Activated T-helper 2 cell treated with anti-CD3 and anti-CD28 coated beads, Interferon-gamma antibody, Interleukin-2, Interleukin-4, amounts not matched to agents 10 μg/mL and 5 μg/mL and 100 μg/mL, durations not matched to agents 14 hours and 24 hours and 36 hours (primary cell): ENCODE measurements around the gene VWA3A. TPM values are rescaled to one million over a fixed set of nuclear protein-coding genes. Genes with fewer than 3 reads are reported as not detected.

Experiments
- DNase-seq: peaks from one replicate; pipeline ENCODE4 v3.0.0; 2021; ENCODE audit warnings: low spot score
- H3K27ac Mint-ChIP-seq: one replicate; pipeline ENCODE4 v1.8.0; 2021; ENCODE audit warnings: mixed read lengths
- H3K27me3 Mint-ChIP-seq: one replicate; pipeline ENCODE4 v1.8.0; 2021; ENCODE audit warnings: low read depth, mixed read lengths
- H3K36me3 Mint-ChIP-seq: one replicate; pipeline ENCODE4 v1.8.0; 2021; ENCODE audit warnings: low read depth, mixed read lengths
- H3K4me1 Mint-ChIP-seq: one replicate; pipeline ENCODE4 v1.8.0; 2021; ENCODE audit warnings: low read depth, mixed read lengths
- H3K4me3 Mint-ChIP-seq: one replicate; pipeline ENCODE4 v1.8.0; 2021; ENCODE audit warnings: low read depth, mild to moderate bottlenecking, moderate library complexity, mixed read lengths
- H3K9me3 Mint-ChIP-seq: one replicate; pipeline ENCODE4 v1.8.0; 2021; ENCODE audit warnings: mixed read lengths
- intact Hi-C: fragments of 100-400 bp; cut with micrococcal nuclease; formaldehyde crosslinking; loops from one replicate; pipeline ENCODE4 v1.15.1; 2023
- total RNA-seq: library from RNA; stranded (reverse); gene quantifications from 2 replicates; pipeline ENCODE4 v1.2.3, GENCODE V29; 2022

VWA3A gene
- total RNA-seq, 1 donor from 2014 or later: 0.07 TPM

DNA sequence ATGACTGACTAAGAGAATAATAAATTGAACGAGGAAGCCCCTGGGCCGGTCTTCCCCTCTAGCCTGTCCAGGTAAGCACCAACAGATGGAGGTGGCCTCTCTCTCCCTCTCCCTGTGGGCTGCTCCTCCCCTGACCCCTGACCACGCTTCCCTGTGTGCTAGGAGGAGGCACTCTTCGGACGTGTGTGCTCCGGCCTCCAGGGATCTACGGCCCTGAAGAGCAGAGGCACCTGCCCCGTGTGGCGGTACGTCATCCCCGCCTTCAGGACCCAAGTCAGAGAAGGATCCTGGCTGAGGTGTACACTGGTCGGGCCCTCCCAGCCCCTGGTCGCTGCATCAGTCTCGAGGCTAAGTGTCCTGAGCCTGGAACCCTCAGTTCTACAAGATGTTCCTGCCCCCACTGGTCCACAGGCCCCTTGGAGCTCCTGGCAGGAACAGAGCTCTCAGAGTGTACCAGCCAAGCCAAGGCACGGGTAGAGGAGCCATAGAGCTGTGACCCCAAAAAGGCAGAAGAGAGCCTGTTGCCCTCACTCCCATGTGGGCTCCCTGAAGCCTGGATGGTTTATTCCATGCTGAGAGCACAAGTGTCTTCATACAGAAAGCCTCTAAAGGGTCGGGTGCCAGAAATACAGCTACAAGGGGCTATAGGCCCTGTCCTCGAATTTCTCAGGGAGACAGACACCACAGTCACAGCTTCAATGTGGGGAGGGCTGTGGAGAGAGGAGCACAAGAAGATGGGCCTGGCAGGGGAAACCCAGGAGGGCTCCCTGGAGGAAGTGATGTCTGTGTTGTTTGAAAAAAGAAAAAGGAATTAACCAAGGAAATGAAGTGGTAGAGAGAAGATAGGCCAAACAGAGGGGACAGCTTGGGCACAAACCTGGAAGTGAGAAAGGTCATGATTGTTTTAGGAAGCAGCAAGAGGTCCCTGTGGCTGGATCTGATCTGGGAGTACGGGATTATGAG, 85.9 kb downstream of the VWA3A start:
- Mint-ChIP-seq H3K9me3 (no peaks in the 10 kb centered on the region), H3K4me1 (no peaks in the 10 kb centered on the region), H3K27me3 (peaks cover 2% of the 10 kb centered on the region), H3K27ac (no peak overlapping the region), H3K36me3 (no peaks in the 10 kb centered on the region), H3K4me3 (no peak overlapping the region)
- no peak for DNase-seq
- intact Hi-C loops: no loop called here

DNA sequence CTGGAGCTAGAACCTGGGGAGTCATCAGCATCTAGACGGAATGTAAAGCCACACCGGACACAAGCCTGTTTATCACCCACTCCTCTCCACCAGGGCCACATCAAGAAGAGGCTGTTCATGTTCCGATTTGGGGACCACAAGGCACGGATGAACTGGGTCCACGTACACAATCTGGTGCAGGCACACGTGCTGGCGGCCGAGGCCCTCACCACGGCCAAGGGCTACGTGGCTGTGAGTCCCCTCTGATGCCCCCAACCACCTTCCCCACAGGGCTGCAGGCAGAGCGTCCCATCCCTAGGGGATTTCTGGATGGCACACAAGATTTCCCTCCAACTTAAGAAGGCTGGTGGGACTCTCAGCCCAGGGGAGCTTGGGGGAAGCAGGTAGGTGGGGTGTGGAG, 89.1 kb downstream of the VWA3A start:
- peaks cover 2% of the 10 kb centered on the region for H3K27me3 Mint-ChIP-seq
- H3K4me3 Mint-ChIP-seq: no peak overlapping the region
- no peaks in the 10 kb centered on the region for H3K4me1 Mint-ChIP-seq
- H3K9me3 Mint-ChIP-seq: no peaks in the 10 kb centered on the region
- DNase-seq: no peak
- intact Hi-C loops: loop anchor here (10.0 kb wide), 3 partner anchors 57 to 357 kb away; partner anchors contain the start of gene VWA3A
- no peaks in the 10 kb centered on the region for H3K36me3 Mint-ChIP-seq
- H3K27ac Mint-ChIP-seq: no peak overlapping the region

DNA sequence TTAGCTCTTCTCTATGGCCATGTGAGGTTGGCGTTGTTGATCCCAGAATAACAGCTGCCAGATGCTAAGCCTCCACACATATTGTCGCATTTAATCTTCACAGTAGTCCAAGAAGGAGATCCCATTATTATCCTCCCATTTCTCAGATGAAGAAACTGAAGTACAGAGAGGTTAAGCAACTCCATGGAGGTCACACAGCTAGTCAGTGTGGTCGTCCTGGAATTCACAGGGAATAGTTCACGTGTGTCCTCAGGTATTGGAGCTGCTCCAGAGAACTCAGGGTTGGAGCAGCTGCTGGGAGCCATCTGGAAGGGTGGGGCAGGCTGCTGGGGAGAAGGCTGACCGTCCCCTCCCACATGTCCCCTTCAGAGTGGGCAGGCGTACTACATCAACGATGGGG, 89.5 kb downstream of the VWA3A start:
- H3K27me3 Mint-ChIP-seq: peaks cover 2% of the 10 kb centered on the region
- no peaks in the 10 kb centered on the region for H3K4me1 Mint-ChIP-seq
- no peaks in the 10 kb centered on the region for H3K36me3 Mint-ChIP-seq
- intact Hi-C loops: loop anchor here (10.0 kb wide), 3 partner anchors 57 to 357 kb away; partner anchors contain the start of gene VWA3A
- H3K9me3 Mint-ChIP-seq: no peaks in the 10 kb centered on the region
- H3K4me3 Mint-ChIP-seq: no peak overlapping the region
- DNase-seq: no peak
- H3K27ac Mint-ChIP-seq: no peak overlapping the region

DNA sequence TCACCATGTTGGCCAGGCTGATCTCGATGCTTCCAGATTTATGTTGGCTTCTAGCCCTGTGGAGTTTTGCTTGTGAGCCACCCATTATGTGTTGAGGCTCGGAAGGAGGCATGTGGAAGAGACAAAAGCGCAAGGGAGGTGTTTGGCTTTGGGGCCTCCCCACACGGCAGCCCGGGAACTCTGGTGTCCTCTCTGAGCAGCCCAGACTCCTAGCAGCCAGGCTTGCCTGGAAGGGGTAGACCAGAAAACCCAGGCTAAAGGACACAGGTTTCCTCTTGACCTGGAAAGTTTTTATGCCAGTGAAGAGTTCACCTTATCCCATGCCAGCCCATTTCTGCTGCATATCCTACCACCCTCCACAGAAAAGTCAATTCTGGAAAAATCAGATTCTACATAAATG, 91.0 kb downstream of the VWA3A start:
- H3K9me3 Mint-ChIP-seq: no peaks in the 10 kb centered on the region
- peaks cover 2% of the 10 kb centered on the region for H3K27me3 Mint-ChIP-seq
- H3K4me3 Mint-ChIP-seq: no peak overlapping the region
- no peak for DNase-seq
- intact Hi-C loops: loop anchor here (10.0 kb wide), 3 partner anchors 59 to 359 kb away; partner anchors contain the start of gene VWA3A
- H3K27ac Mint-ChIP-seq: no peak overlapping the region
- peaks cover 2% of the 10 kb centered on the region for H3K4me1 Mint-ChIP-seq
- no peaks in the 10 kb centered on the region for H3K36me3 Mint-ChIP-seq

DNA sequence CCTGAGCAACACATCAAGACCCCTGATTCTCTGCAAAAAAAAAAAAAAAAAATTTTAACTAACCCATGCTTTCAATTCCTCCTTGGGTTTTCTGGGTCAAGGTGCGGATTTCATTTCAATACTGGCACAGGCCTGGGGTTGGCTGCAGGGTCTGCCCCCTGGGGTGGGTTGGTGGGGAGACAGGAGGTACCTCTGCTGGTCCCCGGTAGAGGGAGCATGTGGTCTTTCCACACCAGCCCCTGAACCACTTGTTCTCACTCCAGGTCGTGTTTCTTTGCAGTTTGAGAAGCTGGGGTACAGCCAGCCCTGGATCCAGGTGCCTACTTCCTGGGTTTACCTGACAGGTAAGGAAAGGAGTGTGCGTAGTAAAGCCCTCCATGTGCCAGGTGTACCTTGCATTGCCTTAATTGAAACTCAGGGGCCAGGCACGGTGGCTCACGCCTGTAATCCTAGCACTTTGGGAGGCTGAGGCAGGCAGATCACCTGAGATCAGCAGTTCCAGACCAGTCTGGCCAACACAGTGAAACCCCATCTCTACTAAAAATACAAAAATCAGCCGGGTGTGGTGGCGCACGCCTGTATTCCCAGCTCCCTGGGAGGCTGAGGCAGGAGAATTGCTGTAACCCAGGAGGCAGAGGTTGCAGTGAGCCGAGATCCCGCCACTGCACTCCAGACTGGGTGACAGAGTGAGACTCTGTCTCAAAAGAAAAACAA, 91.7 kb downstream of the VWA3A start:
- peaks cover 9% of the 10 kb centered on the region for H3K4me1 Mint-ChIP-seq
- no peak overlapping the region for H3K27ac Mint-ChIP-seq
- H3K9me3 Mint-ChIP-seq: no peaks in the 10 kb centered on the region
- intact Hi-C loops: loop anchor here (10.0 kb wide), 3 partner anchors 59 to 359 kb away; partner anchors contain the start of gene VWA3A
- no peak for DNase-seq
- peaks cover 2% of the 10 kb centered on the region for H3K27me3 Mint-ChIP-seq
- H3K36me3 Mint-ChIP-seq: no peaks in the 10 kb centered on the region
- H3K4me3 Mint-ChIP-seq: no peak overlapping the region

DNA sequence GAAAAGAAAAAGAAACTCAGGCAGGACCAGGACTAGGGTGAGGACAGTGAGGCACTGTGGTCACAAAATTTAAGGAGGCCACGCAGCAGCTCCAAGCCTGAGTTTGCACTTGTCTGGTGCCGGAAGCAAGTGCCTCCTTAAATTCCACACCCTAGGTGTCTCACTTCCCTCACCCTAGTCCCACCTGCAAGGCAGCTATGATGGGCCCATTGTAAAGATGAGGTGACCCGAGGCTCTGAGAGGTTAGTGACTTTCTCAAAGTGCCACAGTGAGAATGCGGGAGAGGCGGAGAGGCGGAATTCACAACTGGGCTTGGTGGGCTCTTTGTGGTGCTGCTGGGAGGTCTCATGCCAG, 92.3 kb downstream of the VWA3A start:
- intact Hi-C loops: loop anchor here (10.0 kb wide), 3 partner anchors 60 to 360 kb away; partner anchors contain the start of gene VWA3A
- H3K27me3 Mint-ChIP-seq: peaks cover 2% of the 10 kb centered on the region
- no peak for DNase-seq

DNA sequence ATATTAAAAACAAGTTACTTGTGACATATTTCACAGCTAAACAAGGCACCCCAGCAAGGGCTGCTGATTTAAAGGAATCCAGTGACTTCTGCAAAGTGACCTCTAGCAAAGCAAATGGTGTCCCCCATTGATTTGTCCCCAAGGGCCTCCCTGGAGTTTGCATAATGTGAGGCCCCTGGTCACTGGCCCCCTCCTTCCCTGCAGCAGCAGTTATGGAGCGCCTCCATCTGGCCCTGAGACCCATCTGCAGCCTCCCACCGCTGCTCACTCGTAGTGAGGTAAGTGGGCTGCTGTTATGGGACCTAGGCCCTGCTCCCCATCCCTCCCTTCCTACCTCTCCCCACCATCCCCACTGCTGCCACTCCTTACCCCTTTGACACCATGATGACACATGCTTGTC, 94.2 kb downstream of the VWA3A start:
- Mint-ChIP-seq H3K4me3 (no peak overlapping the region), H3K36me3 (no peaks in the 10 kb centered on the region), H3K27me3 (no peaks in the 10 kb centered on the region), H3K9me3 (no peaks in the 10 kb centered on the region), H3K27ac (no peak overlapping the region), H3K4me1 (peaks cover 17% of the 10 kb centered on the region)
- no peak for DNase-seq
- intact Hi-C loops: loop anchor here (10.0 kb wide), 3 partner anchors 62 to 362 kb away; partner anchors contain the start of gene VWA3A

More for the DNA sequence above, 92.3 kb downstream of the VWA3A start:
- Mint-ChIP-seq H3K4me1 (peaks cover 14% of the 10 kb centered on the region), H3K27ac (no peak overlapping the region), H3K9me3 (no peaks in the 10 kb centered on the region), H3K4me3 (no peak overlapping the region), H3K36me3 (no peaks in the 10 kb centered on the region)

DNA sequence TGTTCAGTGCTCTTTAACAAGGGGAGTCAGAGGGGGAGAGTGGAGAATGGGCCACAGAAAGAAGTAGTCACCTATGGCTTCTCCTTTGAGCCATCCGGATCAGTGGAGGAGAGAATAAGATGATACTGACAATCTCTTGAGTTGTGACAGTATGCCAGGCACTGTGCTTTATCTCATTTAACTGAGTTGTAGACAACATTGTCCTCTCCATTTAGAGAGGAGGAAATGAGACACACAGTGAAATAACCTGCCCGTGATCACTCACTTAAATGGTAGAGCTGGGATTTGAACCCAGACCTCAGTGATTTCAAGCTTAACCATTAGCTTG, 95.9 kb downstream of the VWA3A start:
- Mint-ChIP-seq H3K9me3 (no peaks in the 10 kb centered on the region), H3K4me3 (no peak overlapping the region), H3K4me1 (peaks cover 29% of the 10 kb centered on the region), H3K36me3 (no peaks in the 10 kb centered on the region), H3K27me3 (no peaks in the 10 kb centered on the region), H3K27ac (no peak overlapping the region)
- intact Hi-C loops: loop anchor here (2.0 to 10.0 kb wide), 4 partner anchors 63 to 363 kb away; partner anchors contain the start of genes PDZD9 and VWA3A
- DNase-seq: no peak

DNA sequence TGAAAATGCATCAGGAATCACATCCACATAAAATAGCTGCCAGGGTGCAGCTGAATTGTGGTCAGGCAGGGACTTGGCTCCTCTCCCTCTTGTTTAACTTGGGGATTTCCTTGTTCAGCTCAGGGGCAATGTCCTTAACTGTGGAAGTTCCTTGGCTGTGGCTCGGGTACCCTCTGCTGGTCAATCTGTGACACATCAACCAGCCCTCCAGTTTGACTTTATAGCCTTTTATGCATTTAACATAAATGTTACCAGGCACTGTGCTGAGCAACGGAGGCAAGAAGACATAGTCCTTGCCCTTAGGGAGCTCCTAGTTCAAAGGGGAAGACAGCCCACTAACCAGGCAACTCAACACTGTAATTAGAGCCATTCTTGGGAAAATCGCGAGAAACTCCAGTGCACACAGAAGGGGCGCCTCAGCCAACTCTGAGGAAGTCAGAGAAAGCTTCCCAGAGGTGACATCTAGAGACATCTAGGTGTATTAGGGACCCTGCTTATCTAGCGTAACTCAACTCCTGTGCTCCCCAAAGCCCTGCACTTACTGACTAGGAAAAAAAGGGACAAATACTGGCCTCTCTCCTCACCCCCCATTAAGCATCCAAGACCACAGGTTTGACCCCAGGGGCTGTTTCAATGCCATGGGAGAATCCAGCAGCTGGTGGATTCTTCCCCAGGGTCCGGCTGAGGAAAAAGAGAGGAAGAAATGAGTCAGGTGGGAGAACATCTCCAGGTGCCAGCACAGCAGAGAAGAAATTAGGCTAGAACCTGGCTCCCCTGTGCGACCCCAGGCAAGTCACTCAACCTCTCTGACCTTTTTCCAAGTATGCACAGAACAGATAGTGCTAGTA, 96.5 kb downstream of the VWA3A start:
- Mint-ChIP-seq H3K27ac (peak overlapping the region; percentile 99), H3K4me3 (peak overlapping the region; percentile 84), H3K4me1 (peaks cover 34% of the 10 kb centered on the region), H3K9me3 (no peaks in the 10 kb centered on the region), H3K36me3 (no peaks in the 10 kb centered on the region), H3K27me3 (no peaks in the 10 kb centered on the region)
- DNase-seq: peak; percentile 54
- intact Hi-C loops: loop anchor here (2.0 to 10.0 kb wide), 4 partner anchors 64 to 364 kb away; partner anchors contain the start of genes PDZD9 and VWA3A

DNA sequence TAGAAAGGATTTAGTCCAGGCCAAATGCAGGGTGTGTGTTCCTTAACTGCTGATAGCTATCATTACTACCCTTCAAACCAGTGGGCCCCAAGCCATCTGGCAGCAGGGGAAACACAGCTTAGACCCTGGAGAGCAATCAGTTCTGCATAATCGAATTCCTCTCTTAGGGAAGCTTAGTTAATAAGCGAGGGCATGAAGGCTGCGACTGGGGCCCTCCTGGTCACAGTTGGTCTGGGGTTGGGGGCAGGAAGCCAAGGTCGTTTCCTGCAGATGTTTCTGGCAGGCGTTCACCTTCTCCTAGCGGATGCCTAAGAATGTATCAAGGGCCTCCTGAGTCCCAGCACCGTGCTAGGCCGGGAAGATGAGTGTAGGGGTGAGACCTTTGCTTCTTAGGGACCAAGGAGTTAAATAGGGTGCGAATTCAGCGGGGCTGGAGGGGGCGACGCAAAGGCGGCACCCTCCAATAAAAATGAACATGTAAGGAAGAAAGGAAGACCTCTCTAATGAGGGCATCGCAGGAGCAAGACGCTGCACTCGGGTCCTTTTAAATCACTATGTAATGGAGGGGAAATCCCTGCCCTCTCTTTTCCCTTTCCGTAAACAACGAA, 97.2 kb downstream of the VWA3A start:
- no peak for DNase-seq
- Mint-ChIP-seq H3K4me1 (peaks cover 40% of the 10 kb centered on the region), H3K9me3 (no peaks in the 10 kb centered on the region), H3K27me3 (no peaks in the 10 kb centered on the region), H3K36me3 (no peaks in the 10 kb centered on the region), H3K4me3 (peak overlapping the region; percentile 84), H3K27ac (peak overlapping the region; percentile 99)
- intact Hi-C loops: loop anchor here (1.0 to 10.0 kb wide), 10 partner anchors 17 to 1287 kb away; partner anchors contain the start of genes DCUN1D3, EEF2K, LYRM1 and PDZD9

DNA sequence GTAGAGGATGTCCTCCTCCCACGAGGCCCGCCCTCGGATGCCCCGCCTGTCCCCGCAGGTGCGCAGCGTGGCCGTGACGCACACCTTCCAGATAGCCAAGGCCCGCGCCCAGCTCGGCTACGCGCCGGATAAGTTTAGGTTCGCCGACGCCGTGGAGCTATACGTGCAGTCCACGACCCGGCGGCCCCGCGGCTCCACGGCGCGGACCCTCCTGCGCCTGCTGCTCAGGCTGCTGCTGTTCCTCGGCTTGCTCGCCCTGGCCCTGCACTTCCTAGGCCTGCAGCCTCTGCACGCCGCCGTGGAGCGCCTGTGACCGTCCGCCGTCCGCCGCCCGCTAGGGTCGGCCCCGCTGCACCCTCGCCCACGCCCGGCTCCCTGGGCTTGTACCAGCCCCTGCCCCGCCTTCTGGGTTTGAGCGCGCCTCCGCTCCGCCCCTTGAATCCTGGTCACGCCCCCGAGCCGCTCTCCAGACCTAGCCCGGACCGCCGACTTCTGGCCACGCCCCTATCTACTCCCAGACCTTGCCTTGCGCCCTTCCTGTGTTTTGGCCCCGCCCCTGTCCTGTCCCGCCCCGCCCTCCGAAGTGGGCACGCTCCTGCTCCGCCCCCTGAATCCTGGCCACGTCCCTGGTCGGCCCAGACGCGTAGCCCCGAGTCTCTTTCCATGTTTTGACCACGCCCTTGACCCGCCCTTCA, 97.9 kb downstream of the VWA3A start:
- intact Hi-C loops: loop anchor here (1.0 to 5.0 kb wide), 6 partner anchors 17 to 1288 kb away; partner anchors contain the start of genes DCUN1D3, EEF2K, LYRM1 and POLR3E

More for the DNA sequence above, 97.9 kb downstream of the VWA3A start:
- peak overlapping the region; percentile 84 for H3K4me3 Mint-ChIP-seq
- peaks cover 46% of the 10 kb centered on the region for H3K4me1 Mint-ChIP-seq
- DNase-seq: peak; percentile 99
- H3K9me3 Mint-ChIP-seq: no peaks in the 10 kb centered on the region
- H3K27ac Mint-ChIP-seq: peak overlapping the region; percentile 99
- H3K36me3 Mint-ChIP-seq: no peaks in the 10 kb centered on the region
- no peaks in the 10 kb centered on the region for H3K27me3 Mint-ChIP-seq
